NCI-H1436 treated with DMSO at 0.1 percent for 48 hours (cell line): ENCODE results near the gene SELP.
"Not testable (repeated sequence)": the region's sequence is repeated elsewhere in the genome, so short reads cannot be mapped to it uniquely, and the experiment has no call there.

ENCODE experiments used
- DNase-seq: peaks from one replicate; lab custom pipeline; 2025; lab: John Stamatoyannopoulos, UW

SELP gene

DNA sequence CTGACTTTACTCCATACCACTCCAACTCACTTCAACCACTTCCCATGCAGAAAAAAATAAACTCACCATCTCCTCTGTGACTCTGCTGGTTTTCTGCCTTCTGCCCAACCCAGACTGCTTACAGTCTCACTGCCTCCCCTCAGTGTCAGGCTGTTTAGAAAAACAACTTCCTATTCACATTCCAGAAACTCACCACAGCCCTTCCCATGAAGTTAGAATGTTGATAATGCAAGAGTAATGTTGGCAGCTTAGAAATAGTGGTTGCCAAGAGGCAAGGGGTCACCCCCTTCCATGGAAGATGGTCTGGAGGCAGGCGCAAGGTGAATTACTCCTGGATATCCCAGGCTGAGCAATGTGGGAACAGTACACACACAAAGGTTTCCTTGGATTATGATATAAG is at the start of gene SELP:
TSS of gene SELP (minus strand) at position 119 of the 400 bp plus-strand sequence. CDS start at position 69, 50 bp downstream.
- DNase-seq = no peak

DNA sequence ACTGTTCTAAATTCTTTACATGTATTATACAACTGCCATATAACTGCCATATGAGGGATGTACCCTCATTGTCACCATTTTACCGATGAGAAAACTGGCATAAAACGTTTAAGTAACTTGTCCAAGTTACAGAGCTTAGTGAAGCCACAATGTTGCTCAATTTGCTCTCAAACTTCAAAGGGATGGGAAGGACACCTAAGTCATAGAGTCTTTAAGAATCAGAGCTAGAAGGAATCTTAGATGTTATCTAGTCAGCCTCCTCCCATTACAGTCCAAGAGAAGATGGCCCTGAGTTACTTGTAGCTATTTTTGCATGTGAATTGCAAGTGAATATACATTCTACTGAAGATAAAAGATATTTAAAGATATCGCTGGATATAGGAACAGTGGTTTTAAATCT is 49.8 kb upstream of the SELP start:
- no peak for DNase-seq

DNA sequence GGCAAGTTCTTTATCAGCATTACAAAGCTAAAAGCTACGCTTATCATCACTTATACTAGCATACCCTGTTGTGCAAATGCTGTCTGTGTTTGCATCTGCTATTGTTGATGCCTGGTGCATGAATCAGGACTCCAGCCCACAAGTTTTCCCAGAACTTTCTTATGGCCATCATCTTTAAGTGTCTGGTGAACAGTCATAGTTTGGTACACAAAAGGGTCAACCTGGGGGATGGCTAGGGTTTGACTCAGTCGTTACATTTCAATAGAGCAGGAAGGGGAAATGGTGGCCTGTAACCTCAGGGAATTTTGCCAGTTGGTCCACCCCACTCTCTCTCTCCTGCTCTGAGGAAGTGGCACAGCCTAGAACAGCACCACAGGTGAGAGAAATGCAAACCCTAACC is 46.1 kb upstream of the SELP start:
- DNase-seq = no peak

DNA sequence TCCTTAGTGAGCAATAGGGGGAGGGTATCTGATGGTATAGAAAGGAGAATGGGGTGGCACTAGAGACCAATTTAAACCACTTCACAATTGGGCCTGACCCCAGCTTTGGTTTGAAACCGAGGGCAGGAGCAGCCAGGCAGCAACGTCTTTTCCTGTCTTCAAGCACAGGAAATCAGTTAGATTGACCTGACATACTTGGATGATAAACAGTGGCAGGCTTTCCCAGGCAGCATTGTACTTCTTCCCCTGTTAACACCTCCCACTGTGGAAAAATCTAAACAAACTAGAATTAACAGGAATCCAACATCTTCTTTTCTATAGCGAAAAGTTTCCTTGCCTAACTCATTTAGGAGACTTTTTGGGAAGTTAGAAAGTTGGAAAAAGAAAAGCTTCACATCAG is 40.9 kb upstream of the SELP start:
- DNase-seq = no peak

DNA sequence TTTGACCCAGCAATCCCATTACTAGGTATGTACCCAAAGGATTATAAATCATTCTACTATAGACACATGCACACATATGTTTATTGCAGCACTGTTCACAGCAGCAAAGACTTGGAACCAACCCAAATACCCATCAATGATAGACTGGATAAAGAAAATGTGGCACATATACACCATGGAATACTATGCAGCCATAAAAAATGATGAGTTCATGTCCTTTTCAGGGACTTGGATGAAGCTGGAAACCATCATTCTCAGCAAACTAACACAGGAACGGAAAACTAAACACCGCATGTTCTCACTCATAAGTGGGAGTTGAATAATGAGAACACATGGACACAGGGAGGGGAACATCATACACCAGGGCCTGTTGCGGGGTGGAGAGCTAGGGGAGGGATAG is 40.3 kb upstream of the SELP start:
- DNase-seq = not testable (repeated sequence)

DNA sequence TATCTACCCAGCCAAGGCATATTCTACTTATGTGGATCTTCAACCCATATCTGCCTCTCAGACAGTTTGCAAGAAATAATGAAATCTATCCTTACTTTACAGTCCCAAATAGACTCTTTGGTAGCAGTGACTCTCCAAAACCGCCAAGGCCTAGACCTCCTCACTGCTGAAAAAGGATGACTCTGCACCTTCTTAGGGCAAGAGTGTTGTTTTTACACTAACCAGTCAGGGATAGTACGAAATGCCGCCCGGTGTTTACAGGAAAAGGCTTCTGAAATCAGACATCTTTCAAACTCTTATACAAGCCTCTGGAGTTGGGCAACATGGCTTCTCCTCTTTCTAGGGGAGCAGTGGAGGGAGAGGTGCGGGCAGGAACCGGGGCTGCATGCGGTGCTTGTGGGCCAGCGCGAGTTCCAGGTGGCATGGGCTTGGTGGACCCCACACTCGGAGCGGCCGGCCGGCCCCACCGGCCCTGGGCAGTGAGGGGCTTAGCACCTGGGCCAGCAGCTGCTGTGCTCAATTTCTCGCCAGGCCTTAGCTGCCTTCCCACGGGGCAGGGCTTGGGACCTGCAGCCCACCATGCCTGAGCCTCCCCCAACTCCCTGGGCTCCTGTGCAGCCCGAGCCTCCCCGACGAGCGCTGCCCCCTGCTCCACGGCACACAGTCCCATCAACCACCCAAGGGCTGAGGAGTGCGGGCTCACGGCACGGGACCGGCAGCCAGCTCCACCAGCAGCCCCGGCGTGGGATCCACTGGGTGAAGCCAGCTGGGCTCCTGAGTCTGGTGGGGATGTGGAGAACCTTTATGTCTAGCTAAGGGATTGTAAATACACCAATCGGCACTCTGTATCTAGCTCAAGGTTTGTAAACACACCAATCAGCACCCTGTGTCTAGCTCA is 38.0 kb upstream of the SELP start:
- DNase-seq = not testable (repeated sequence)

DNA sequence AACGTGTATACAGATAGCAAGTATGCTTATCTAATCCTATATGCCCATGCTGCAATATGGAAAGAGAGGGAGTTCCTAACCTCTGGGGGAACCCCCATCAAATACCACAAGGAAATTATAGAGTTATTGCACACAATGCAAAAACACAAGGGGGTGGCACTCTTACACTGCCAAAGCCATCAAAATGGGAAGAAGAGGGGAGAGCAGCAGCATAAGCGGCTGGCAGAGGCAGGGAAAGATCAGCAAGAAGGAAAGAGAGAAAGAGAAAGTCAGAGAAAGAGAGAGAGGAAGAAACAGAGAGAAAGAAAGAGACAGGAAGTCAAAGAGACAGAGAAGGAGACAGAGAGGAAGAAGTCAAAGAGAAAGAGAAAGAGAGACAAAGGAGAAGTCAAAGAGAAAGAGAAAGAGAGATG is 37.3 kb upstream of the SELP start:
- not testable (repeated sequence) for DNase-seq

DNA sequence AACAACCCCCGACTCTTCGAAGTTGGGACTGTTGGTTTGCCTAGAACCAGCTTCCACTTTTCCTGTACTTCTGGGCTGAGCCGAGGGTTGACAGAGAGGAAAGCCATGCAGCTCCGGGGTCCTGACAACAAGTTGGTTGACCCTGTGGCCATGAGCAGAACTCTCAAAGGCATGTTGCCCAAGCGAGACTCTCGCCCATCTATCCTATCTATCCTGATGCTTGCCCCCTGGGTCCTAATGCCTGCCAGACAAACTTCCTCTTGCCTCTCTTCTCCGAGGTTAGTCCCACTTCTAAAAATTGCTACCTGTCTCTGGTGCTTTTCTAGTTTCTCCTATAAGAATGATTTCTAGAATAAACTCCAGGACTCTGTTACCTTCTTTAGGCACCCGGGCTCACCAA is 32.8 kb upstream of the SELP start:
- DNase-seq = not testable (repeated sequence)

DNA sequence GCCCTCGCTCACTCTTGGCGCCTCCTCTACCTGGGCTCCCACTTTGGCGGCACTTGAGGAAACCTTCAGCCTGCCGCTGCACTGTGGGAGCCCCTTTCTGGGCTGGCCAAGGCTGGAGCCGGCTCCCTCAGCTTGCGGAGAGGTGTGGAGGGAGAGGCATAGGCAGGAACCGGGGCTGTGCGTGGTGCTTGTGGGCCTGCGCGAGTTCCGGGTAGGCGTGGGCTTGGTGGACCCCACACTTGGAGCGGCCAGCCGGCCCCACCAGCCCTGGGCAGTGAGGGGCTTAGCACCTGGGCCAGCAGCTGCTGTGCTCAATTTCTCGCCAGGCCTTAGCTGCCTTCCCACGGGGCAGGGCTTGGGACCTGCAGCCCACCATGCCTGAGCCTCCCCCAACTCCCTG is 31.1 kb upstream of the SELP start:
- DNase-seq = not testable (repeated sequence)

DNA sequence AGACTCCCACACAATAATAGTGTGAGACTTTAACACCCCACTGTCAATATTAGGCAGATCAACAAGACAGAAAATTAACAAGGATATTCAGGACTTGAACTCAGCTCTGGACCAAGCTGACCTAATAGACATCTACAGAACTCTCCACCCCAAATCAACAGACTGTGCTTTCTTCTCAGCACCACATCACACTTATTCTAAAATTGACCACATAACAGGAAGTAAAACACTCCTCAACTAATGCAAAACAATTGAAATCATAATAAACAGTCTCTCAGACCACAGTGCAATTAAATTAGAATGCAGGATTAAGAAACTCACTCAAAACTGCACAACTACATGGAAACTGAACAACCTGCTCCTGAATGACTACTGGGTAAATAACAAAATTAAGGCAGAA is 28.9 kb upstream of the SELP start:
- DNase-seq = not testable (repeated sequence)

DNA sequence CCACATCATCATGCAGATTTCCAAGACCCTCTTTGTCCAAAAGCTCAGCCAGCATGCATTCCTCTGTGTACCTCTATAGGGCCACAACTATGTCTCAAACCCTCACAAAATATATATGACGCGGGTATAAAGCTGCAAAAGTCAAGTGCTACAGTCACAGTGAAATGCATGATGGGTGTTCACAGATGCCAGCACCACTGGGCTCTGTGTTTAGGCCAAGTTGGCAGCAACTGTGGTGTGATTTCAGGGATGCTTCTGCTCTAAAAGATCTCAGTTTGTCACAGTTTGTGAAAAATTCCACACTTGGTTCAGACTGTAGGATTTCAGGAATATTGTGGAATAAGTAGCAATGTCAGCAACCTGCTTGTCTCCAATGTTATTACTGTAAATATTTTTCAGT is 23.9 kb upstream of the SELP start:
- DNase-seq = no peak

DNA sequence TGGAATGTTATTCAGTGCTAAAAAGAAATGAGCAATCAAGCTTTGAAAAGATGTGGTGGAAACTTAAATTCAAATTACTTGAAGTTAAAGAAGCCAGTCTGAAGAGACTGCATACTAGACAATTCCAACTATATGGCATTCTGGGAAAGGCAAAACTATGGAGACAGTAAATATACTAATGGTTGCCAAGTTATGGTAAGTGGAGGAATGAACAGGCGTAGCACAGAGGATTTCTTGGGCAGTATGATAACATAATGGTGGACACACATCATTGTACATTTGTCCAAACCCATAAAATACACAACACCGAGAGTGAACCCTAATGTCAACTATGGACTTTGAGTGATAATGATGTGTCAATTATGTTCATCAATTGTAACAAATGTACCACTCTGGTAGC is 21.1 kb upstream of the SELP start:
- DNase-seq = no peak

DNA sequence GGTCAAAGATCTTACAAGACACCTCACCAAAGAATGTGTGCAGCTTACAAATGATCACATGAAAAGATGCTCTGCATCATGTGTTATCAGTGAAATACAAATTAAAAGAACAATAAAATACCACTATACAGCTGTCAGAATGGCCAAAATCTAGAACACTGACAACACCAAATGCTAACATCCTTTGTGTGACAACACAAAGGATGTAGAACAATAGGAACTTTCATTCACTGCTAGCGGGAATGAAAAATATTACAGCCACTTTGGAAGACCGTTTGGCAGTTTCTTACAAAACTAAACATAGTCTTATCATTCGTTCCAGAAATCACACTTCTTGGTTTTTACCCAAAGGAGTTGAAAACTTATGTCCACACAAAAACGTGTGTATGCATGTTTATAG is 20.6 kb upstream of the SELP start:
- DNase-seq = no peak

DNA sequence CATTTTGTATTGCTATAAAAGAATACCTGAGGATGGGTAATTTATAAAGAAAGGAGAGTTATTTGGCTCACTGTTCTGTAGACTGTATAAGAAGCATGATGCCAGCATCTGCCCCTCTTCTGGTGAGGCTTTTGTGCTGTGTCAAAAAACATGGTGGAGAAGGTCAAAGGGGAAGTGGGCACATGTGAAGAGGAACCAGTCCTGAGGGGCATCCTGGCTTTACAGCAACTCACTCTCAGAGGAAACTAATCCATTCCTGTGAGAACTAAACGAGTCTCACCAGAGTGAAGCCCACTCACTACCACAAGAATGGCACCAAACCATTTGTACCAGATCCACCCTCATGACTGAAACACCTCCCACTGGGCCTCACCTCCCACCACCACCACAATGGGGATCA is 18.8 kb upstream of the SELP start:
- no peak for DNase-seq

DNA sequence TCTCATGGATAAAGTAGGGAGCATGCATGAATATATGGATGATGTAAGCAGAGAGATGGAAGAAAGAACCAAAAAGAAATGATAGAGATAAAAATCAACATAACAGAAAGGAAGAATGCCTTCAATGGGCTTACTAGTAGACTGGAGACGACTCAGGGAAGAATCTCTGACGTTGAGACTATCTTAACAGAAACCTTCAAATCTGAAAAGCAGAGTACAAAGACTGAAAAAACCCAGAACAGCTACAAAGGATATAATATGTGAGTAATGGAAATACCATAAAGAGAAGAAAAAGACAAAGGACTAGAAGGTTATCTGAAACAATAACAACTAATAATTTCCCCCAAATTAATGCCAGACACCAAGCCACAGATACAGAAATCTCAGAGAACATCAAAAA is 18.3 kb upstream of the SELP start:
- DNase-seq = no peak

DNA sequence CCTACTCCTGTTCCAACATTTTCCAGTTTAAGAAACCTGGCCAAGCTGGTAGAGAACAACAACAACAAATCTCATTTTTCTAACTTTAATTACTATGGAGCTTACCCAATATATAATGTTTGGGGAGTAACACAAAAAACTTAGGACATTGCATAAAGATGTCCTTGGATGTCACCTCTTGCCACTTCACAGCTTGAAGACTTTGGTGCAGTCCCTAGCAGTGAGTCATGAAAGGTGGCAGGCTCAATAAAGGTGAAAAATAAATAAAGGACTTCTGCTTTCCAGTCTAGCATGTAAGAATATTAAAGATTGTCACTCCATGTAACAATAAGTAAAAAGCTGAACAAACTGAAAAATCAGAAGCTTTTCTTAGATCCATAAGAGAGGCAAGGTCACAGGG is 17.6 kb upstream of the SELP start:
- no peak for DNase-seq

DNA sequence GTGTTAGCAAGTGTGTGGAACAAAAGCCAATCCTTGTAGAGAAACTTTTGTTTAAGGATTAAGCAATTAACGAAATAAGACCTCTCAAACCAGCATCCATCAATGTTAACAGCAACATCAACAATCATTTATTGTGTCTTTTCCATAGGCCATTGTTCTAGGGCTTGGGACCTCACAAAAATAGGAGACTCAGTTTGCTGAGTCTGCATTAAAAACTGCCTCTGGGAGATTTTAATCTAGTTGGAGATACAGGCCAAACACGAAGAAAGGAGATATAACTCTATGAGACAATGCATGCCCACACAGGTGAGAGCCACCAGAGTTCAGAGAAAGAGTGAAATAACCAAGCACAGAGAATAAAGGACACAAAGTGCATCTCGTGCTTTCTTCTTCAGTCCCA is 14.4 kb upstream of the SELP start:
- DNase-seq = no peak

DNA sequence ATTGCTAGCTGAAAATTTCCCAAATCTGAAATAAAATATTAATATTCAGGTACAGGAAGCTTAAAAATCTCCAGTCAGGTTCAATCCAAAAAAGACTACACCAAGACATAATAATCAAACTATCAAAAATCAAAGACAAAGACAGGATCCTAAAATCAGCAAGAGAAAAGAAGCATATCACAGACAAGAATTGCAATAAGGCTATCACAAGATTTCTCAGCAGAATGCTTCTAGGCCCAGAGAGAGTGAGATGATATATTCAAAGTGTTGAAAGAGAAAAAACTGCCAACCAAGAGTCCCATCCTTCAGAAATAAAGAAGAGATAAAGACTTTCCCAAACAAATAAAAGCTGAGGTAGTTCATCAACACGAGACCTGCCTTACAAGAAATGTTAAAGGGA is 5.0 kb upstream of the SELP start:
- no peak for DNase-seq

DNA sequence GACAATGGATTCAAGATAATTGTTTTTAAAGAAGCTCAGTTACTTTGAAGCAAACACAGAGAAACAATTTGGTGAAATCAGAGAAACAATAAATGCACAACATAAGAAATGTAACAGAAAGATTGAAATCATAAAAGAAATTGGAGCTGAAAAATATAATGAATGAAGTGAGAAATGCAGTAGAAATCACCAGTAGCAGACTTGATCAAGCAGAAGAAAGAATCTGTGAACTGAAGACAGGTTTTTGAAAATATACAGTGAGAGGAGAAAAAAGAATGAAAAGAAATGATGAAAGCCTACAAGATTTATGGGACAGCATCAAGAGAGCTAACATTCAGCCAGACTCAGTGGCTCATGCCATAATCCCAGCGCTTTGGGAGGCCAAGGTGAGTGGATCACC is 4.2 kb upstream of the SELP start:
- no peak for DNase-seq

DNA sequence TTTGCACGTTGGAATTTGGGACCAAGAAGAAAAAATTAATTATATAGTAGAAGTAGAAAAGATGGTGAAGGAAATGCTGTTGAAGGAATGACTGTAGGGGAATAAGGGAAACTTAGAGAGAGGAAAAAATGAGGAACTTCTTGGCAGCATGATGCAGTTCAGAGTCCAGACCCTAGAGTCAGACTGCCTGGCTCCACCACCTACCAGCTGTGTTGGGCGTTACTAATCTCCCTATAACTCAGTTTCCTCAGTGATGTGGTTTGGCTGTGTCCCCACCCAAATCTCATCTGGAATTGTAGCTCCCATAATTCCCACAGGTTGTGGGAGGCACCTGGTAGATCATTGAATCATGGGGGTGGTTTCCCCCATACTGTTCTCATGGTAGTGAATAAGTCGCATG is 1.3 kb upstream of the SELP start:
- DNase-seq = no peak

DNA sequence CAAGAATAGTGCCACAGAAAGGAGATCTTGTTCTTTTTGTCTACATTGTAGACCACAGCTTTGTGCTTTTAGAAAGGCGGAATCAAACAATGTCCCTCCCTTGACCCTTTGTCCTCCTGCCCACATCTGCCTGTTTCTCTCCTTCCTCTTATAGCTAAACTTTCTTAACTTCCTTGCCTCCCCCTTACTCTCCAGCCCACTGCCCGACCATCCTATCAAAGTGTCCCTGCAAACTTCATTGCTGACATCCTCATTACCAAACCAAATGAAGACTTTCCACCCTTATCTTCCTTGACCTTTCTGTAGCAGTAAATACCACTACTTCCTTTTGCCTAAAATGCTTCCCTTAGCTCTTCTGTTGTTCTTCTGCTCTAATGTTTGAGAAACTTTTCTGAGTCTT is 5.0 kb downstream of the SELP start:
- no peak for DNase-seq

DNA sequence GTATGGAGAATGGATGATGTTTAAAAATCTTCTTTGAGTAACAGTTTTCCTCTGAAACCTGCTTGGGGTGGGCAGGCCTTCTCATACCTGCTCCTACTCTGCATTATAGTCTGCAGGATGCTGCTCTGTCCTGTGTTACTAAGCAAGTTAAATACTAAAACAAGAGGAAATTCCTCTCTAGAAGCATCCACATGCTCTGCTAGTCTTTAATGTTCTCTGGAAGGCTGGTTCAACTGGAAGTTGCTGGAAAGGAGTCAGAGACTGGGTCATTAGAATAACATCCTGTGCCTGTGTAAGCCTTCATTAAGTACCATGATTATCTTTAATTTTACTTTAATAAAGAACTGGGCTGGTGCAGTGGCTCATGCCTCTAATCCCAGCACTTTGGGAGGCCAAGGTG is 5.8 kb downstream of the SELP start:
- DNase-seq = no peak

DNA sequence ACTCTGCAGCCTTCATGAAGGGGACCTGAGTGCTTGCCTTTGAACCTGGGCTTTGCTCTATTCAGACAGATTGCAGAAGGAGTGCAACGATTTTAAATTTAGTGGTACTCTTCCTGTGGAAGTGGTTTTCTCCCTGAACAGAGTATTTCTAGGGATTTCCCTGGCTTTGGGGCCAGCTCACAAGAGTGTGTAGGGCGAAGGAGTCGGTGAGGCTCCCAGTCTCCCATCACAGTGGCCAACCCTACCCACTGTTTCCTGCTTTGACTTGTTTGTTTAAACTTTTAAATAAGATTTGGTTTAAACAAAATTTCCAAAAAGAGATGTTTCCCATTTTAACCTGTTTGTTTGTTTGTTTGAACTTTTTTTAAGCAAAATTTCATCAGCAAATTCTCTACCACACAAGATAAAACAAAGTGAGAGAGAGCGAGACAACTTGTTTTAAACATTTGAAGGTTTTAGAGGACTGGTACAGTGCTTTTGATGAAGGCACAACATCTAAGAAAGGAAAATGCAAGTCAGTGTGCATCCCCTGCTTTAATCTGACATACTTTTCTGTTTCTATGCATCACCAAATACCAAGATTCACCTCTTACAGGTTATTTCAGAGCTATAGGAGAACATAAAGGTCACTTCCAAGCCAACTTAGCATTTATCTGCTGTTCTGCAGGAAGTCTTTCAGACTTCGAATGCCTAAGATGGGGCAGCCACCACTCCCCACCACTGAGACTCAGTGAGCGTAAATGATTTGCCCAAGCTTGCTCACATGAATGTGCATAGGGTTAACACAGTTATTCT is 6.6 kb downstream of the SELP start:
- DNase-seq = no peak
